ENCODE results near the gene HMGXB4. TPM values are rescaled to one million over a fixed set of nuclear protein-coding genes. Genes with fewer than 3 reads are reported as not detected.

Gene HMGXB4
- total RNA-seq, 1 donor from 2014 or later, result 25.7 TPM

- Mint-ChIP-seq H3K27me3 (ENCODE audit: unreplicated experiment) (no peaks in the 10 kb centered on the region), H3K4me3 (ENCODE audit: unreplicated experiment) (no peak overlapping the region), H3K27ac (ENCODE audit: unreplicated experiment) (no peak overlapping the region), H3K4me1 (ENCODE audit: unreplicated experiment) (no peaks in the 10 kb centered on the region), H3K36me3 (ENCODE audit: unreplicated experiment) (peaks cover 57% of the 10 kb centered on the region), H3K9me3 (ENCODE audit: unreplicated experiment) (no peaks in the 10 kb centered on the region)
- TF ChIP-seq, protein P1, sequence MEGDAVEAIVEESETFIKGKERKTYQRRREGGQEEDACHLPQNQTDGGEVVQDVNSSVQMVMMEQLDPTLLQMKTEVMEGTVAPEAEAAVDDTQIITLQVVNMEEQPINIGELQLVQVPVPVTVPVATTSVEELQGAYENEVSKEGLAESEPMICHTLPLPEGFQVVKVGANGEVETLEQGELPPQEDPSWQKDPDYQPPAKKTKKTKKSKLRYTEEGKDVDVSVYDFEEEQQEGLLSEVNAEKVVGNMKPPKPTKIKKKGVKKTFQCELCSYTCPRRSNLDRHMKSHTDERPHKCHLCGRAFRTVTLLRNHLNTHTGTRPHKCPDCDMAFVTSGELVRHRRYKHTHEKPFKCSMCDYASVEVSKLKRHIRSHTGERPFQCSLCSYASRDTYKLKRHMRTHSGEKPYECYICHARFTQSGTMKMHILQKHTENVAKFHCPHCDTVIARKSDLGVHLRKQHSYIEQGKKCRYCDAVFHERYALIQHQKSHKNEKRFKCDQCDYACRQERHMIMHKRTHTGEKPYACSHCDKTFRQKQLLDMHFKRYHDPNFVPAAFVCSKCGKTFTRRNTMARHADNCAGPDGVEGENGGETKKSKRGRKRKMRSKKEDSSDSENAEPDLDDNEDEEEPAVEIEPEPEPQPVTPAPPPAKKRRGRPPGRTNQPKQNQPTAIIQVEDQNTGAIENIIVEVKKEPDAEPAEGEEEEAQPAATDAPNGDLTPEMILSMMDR (IDR thresholded peaks at IDR 0.05), result no peak
- DNase-seq (ENCODE audit: extremely low spot score, unreplicated experiment), result no peak
Measured at GRCh38 chr22:35326854-35327562, 69.7 kb downstream of the HMGXB4 start.

DNA sequence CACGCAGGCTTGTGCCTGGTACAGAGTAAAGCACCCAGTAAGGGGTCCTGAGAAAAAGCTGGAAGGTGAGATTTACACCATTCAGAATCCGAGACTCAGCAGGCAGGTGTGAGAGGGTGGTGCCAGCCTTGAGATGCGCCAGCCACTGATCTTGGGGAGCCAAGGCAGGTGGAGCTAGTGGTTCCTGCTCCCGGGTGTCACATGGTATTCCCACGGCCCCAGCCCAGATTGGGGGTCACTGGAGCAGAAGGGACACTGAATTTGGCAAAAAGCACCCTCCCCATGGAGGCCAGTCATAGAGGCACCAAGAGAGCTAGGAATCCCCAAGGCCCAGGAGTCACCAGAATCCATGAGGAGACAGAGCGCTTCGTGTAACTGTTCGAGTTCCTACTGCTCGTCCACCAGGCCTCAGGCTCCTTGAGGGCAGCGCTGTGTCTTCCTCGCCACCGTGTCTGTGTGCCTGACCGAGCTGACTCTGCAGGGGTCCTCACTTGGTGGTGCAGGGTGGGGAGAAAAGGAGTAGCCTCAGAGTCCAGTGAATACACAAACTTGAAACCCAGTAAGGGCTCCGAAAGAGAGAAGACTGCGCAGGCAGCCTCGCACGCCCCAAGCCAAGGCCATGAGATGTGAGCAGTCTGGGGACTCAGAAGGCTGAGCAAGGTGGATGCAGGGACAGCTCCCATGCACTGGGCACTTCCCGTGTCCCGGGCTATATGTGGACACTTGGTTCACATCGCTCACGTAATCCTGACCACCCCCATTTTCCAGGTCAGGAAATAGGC lies 70.6 kb downstream of the HMGXB4 start:
- Mint-ChIP-seq H3K4me1 (ENCODE audit: unreplicated experiment) (no peaks in the 10 kb centered on the region), H3K27me3 (ENCODE audit: unreplicated experiment) (no peaks in the 10 kb centered on the region), H3K27ac (ENCODE audit: unreplicated experiment) (no peak overlapping the region), H3K9me3 (ENCODE audit: unreplicated experiment) (no peaks in the 10 kb centered on the region), H3K4me3 (ENCODE audit: unreplicated experiment) (no peak overlapping the region), H3K36me3 (ENCODE audit: unreplicated experiment) (peaks cover 53% of the 10 kb centered on the region)
- TF ChIP-seq, protein P1 (IDR thresholded peaks at IDR 0.05), result no peak
- DNase-seq (ENCODE audit: extremely low spot score, unreplicated experiment), result no peak

- no peak for DNase-seq (ENCODE audit: extremely low spot score, unreplicated experiment)
- H3K9me3 Mint-ChIP-seq (ENCODE audit: unreplicated experiment), result no peaks in the 10 kb centered on the region
- no peaks in the 10 kb centered on the region for H3K27me3 Mint-ChIP-seq (ENCODE audit: unreplicated experiment)
- H3K27ac Mint-ChIP-seq (ENCODE audit: unreplicated experiment), result no peak overlapping the region
- H3K4me3 Mint-ChIP-seq (ENCODE audit: unreplicated experiment), result no peak overlapping the region
- no peaks in the 10 kb centered on the region for H3K4me1 Mint-ChIP-seq (ENCODE audit: unreplicated experiment)
- H3K36me3 Mint-ChIP-seq (ENCODE audit: unreplicated experiment), result peaks cover 51% of the 10 kb centered on the region
- TF ChIP-seq, protein P1 (IDR thresholded peaks at IDR 0.05), result no peak
Measured at GRCh38 chr22:35328472-35328885, 71.2 kb downstream of the HMGXB4 start.

DNA sequence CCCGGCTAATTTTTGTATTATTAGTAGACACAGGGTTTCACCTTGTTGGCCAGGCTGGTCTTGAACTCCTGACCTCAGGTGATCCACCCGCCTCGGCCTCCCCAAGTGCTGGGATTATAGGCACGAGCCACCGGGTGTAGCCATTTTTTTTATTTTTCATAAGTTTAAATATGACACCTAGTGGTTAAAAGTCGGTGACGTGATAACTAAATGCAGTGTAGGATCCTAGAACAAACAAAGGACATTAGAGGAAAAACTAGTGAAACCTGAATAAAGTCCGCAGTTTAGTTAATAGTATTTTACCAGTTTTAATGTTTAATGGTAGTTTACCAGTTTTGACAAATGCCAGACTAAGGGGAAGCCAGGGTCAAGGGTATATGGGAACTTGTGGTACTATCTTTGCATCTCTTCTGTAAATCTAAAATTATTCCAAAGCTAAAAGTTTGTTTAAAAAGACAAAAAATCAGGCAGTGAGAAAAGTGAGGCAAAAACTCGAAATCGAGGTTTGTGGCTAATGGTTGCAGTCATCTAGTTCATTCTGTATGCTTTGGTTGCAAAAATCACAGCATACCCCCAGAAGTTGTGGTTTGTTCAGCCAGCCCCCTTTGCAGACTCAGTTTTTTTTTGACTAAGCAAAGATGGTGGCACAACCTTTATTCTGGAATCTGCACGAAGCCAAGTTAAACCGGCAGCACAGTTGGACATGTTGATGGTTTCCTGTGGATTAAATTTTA lies 72.0 kb downstream of the HMGXB4 start:
- TF ChIP-seq, protein P1 (IDR thresholded peaks at IDR 0.05), result no peak
- Mint-ChIP-seq H3K27me3 (ENCODE audit: unreplicated experiment) (no peaks in the 10 kb centered on the region), H3K4me3 (ENCODE audit: unreplicated experiment) (no peak overlapping the region), H3K4me1 (ENCODE audit: unreplicated experiment) (no peaks in the 10 kb centered on the region), H3K36me3 (ENCODE audit: unreplicated experiment) (peaks cover 50% of the 10 kb centered on the region), H3K9me3 (ENCODE audit: unreplicated experiment) (no peaks in the 10 kb centered on the region), H3K27ac (ENCODE audit: unreplicated experiment) (no peak overlapping the region)
- DNase-seq (ENCODE audit: extremely low spot score, unreplicated experiment), result no peak
